Measurements from ENCODE around the gene ZFP92.

The ZFP92 gene

GRCh38 chrX:153409414-153410101, 1.7 kb upstream of the ZFP92 start:
- TF ChIP-seq REST (IDR thresholded peaks at IDR 0.05; ENCODE audit: insufficient read depth in 1 of 2, low read depth in 2 of 2, low read length in 2 of 2): no peak
- no peak for TF ChIP-seq TAF1 (IDR thresholded peaks at IDR 0.05; ENCODE audit: borderline replicate concordance, insufficient read depth, low read length)
- TF ChIP-seq FOXP2 (optimal IDR thresholded peaks at IDR 0.05; ENCODE audit: borderline replicate concordance, extremely low read depth, extremely low read length, insufficient read depth): no peak
- no peak for TF ChIP-seq POLR2AphosphoS5 (IDR thresholded peaks at IDR 0.05; ENCODE audit: low read depth, low read length)
- TF ChIP-seq SIN3A (IDR thresholded peaks at IDR 0.05; ENCODE audit: borderline replicate concordance, insufficient read depth, low read length): no peak

GRCh38 chrX:153410373-153410772, 899 bp upstream of the ZFP92 start:
- TF ChIP-seq REST (IDR thresholded peaks at IDR 0.05; ENCODE audit: insufficient read depth in 1 of 2, low read depth in 2 of 2, low read length in 2 of 2) (no peak), TAF1 (IDR thresholded peaks at IDR 0.05; ENCODE audit: borderline replicate concordance, insufficient read depth, low read length) (no peak), SIN3A (IDR thresholded peaks at IDR 0.05; ENCODE audit: borderline replicate concordance, insufficient read depth, low read length) (no peak), FOXP2 (optimal IDR thresholded peaks at IDR 0.05; ENCODE audit: borderline replicate concordance, extremely low read depth, extremely low read length, insufficient read depth) (no peak), POLR2AphosphoS5 (IDR thresholded peaks at IDR 0.05; ENCODE audit: low read depth, low read length) (no peak)

GRCh38 chrX:153410888-153411254, 401 bp upstream of the ZFP92 start:
- TF ChIP-seq FOXP2 (optimal IDR thresholded peaks at IDR 0.05; ENCODE audit: borderline replicate concordance, extremely low read depth, extremely low read length, insufficient read depth): no peak
- no peak for TF ChIP-seq POLR2AphosphoS5 (IDR thresholded peaks at IDR 0.05; ENCODE audit: low read depth, low read length)
- TF ChIP-seq SIN3A (IDR thresholded peaks at IDR 0.05; ENCODE audit: borderline replicate concordance, insufficient read depth, low read length): no peak
- TF ChIP-seq REST (IDR thresholded peaks at IDR 0.05; ENCODE audit: insufficient read depth in 1 of 2, low read depth in 2 of 2, low read length in 2 of 2): no peak
- TF ChIP-seq TAF1 (IDR thresholded peaks at IDR 0.05; ENCODE audit: borderline replicate concordance, insufficient read depth, low read length): no peak

- no peak for TF ChIP-seq REST (IDR thresholded peaks at IDR 0.05; ENCODE audit: insufficient read depth in 1 of 2, low read depth in 2 of 2, low read length in 2 of 2)
- TF ChIP-seq POLR2AphosphoS5 (IDR thresholded peaks at IDR 0.05; ENCODE audit: low read depth, low read length): no peak
- no peak for TF ChIP-seq TAF1 (IDR thresholded peaks at IDR 0.05; ENCODE audit: borderline replicate concordance, insufficient read depth, low read length)
- TF ChIP-seq FOXP2 (optimal IDR thresholded peaks at IDR 0.05; ENCODE audit: borderline replicate concordance, extremely low read depth, extremely low read length, insufficient read depth): no peak
- TF ChIP-seq SIN3A (IDR thresholded peaks at IDR 0.05; ENCODE audit: borderline replicate concordance, insufficient read depth, low read length): no peak
Measured at GRCh38 chrX:153411988-153412574, 809 bp downstream of the ZFP92 start.

All from PFSK-1 (cell line).